GM12878 (cell line): Measurements from ENCODE around the gene KMT2E.

Experiments used
- ETV6 ChIP-seq, 2 experiments: fragments of 450-650 bp in 1 of 2; IDR thresholded peaks in 1 of 2; conservative IDR thresholded peaks in 1 of 2; 2 replicates each; pipeline ENCODE4 v1.6.1; 2014; ENCODE audit warnings: antibody characterized with exemption in 1 of 2, borderline replicate concordance in 1 of 2, low read depth in 1 of 2, mild to moderate bottlenecking in 1 of 2, moderate library complexity in 1 of 2
- FOXM1 ChIP-seq: IDR thresholded peaks from 2 replicates; pipeline ENCODE4 v1.6.1; 2012; ENCODE audit warnings: low read depth, mild to moderate bottlenecking, inconsistent platforms, low read length, moderate library complexity
- MEF2A ChIP-seq: IDR thresholded peaks from 2 replicates; pipeline ENCODE4 v1.6.1; 2011; ENCODE audit warnings: low read depth, mild to moderate bottlenecking, low read length, moderate library complexity; ENCODE audit not compliant: insufficient read depth
- NKRF ChIP-seq: fragments of 450-650 bp; conservative IDR thresholded peaks from 2 replicates; pipeline ENCODE4 v1.6.1; 2017; ENCODE audit warnings: mild to moderate bottlenecking, moderate library complexity
- POLR2A ChIP-seq: IDR thresholded peaks from 2 replicates; pipeline ENCODE4 v1.6.1; 2011; ENCODE audit warnings: low read depth, mild to moderate bottlenecking, low read length
- ZNF622 ChIP-seq: fragments of 450-650 bp; IDR thresholded peaks from 2 replicates; pipeline ENCODE4 v1.6.1; 2017; ENCODE audit warnings: mild to moderate bottlenecking, inconsistent platforms
- TF ChIP-seq, protein P1 (sequence below), 3 experiments: IDR thresholded peaks in 2 of 3; conservative IDR thresholded peaks in 1 of 3; 2 replicates each; pipeline ENCODE4 v1.5.1; 2011; ENCODE audit warnings: low read depth in 3 of 3, low read length in 3 of 3, mild to moderate bottlenecking in 3 of 3, control low read depth in 2 of 3, moderate library complexity in 2 of 3, inconsistent platforms in 1 of 3, mixed read lengths in 1 of 3; ENCODE audit not compliant: control insufficient read depth in 2 of 3, insufficient read depth in 1 of 3; ENCODE audit errors: extremely low read depth in 1 of 3

GRCh38 chr7:105032553-105033214 is 18.7 kb downstream of the KMT2E start:
- TF ChIP-seq ZNF622 (no peak), FOXM1 (no peak), NKRF (no peak), POLR2A (no peak), ETV6 (conservative IDR thresholded peaks at IDR 0.05 in 1 of 2, IDR thresholded peaks at IDR 0.05 in 1 of 2; ENCODE audit: borderline replicate concordance in 1 of 2, low read depth in 1 of 2) (no peak), MEF2A (no peak)
- TF ChIP-seq, protein P1, sequence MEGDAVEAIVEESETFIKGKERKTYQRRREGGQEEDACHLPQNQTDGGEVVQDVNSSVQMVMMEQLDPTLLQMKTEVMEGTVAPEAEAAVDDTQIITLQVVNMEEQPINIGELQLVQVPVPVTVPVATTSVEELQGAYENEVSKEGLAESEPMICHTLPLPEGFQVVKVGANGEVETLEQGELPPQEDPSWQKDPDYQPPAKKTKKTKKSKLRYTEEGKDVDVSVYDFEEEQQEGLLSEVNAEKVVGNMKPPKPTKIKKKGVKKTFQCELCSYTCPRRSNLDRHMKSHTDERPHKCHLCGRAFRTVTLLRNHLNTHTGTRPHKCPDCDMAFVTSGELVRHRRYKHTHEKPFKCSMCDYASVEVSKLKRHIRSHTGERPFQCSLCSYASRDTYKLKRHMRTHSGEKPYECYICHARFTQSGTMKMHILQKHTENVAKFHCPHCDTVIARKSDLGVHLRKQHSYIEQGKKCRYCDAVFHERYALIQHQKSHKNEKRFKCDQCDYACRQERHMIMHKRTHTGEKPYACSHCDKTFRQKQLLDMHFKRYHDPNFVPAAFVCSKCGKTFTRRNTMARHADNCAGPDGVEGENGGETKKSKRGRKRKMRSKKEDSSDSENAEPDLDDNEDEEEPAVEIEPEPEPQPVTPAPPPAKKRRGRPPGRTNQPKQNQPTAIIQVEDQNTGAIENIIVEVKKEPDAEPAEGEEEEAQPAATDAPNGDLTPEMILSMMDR (IDR thresholded peaks at IDR 0.05 in 2 of 3, conservative IDR thresholded peaks at IDR 0.05 in 1 of 3; ENCODE audit: control insufficient read depth in 2 of 3, extremely low read depth in 1 of 3, insufficient read depth in 1 of 3, low read depth in 3 of 3, low read length in 3 of 3): no peak
